ENCODE measurements around the gene KLHL29. TPM values are rescaled to one million over a fixed set of nuclear protein-coding genes. Genes with fewer than 3 reads are reported as not detected.

Gene KLHL29
- total and polyA plus RNA-seq, 2 of the 13 experiments (the other 11 are each of a cell fraction or from before 2014, with no cell fraction given) = 0.01 TPM; not detected in 1

DNA sequence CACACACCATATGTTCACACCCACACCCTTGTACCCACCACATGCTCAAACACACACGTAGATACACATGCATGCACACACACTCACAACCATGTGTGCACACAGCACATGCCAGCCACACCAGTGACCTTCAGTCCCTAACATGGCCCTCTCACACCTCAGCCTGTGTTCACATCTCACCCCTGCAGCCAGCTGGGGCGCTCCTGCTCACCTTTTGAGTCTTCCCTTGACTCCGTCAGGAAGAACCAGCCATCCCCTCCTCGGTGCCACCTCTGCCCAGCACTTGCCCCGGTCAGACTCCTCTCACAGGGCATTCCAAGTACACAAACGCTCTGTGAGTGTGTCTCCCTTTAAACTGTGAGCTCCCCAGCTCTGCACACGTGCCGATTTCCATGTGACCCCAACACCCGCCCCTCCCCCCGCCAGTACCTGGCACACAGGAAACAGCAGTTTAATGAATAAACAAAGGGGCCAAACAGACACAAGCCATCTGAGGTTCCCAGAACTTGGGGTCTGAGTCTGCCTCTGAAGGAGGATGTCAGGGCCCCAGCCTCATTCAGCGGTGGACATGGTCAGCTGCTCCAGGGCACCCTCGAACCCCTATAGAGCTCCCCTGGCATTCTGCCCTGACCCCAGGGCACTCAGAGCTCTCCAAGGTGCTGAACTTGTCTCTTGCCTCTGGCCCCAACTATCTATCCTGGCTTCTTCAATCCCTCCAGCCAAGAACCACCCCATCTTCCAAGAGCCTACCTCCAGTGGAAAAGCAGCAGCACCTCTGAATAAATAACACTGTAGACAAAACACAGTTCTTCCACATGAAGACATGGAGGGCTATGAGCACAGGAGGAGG, 289.1 kb downstream of the KLHL29 start (continued):
- TF ChIP-seq, protein P1, sequence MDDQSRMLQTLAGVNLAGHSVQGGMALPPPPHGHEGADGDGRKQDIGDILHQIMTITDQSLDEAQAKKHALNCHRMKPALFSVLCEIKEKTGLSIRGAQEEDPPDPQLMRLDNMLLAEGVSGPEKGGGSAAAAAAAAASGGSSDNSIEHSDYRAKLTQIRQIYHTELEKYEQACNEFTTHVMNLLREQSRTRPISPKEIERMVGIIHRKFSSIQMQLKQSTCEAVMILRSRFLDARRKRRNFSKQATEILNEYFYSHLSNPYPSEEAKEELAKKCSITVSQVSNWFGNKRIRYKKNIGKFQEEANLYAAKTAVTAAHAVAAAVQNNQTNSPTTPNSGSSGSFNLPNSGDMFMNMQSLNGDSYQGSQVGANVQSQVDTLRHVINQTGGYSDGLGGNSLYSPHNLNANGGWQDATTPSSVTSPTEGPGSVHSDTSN (CRISPR knock-in tag; IDR thresholded peaks at IDR 0.05; ENCODE audit: borderline replicate concordance) = 0 out of 2 replicates have a peak, but pooled peaks have one; percentile 41
- TF ChIP-seq SP5 (CRISPR knock-in tag; IDR thresholded peaks at IDR 0.05; ENCODE audit: borderline replicate concordance, low read depth) (no peak), ZNF761 (CRISPR knock-in tag; conservative IDR thresholded peaks at IDR 0.05) (no peak), SPEN (CRISPR knock-in tag; IDR thresholded peaks at IDR 0.05; ENCODE audit: low read depth) (no peak), ZNF772 (CRISPR knock-in tag; IDR thresholded peaks at IDR 0.05) (peak; percentile 51; the same call in 1 of the 2 replicates), PCBP1 (IDR thresholded peaks at IDR 0.05; ENCODE audit: borderline replicate concordance, low read depth, low read length) (no peak), NCOA1 (CRISPR knock-in tag; IDR thresholded peaks at IDR 0.05) (no peak), HDAC6 (IDR thresholded peaks at IDR 0.05; ENCODE audit: low read depth, low read length) (no peak), ZFP90 (CRISPR knock-in tag; IDR thresholded peaks at IDR 0.05; ENCODE audit: borderline replicate concordance) (0 out of 2 replicates have a peak, but pooled peaks have one; percentile 48), SIN3A (IDR thresholded peaks at IDR 0.05; ENCODE audit: borderline replicate concordance, low read depth, low read length) (no peak), ZNF296 (CRISPR knock-in tag; conservative IDR thresholded peaks at IDR 0.05) (no peak), ZNF33B (CRISPR knock-in tag; IDR thresholded peaks at IDR 0.05) (no peak), TARDBP (CRISPR knock-in tag; IDR thresholded peaks at IDR 0.05) (no peak), RXRB (CRISPR knock-in tag; IDR thresholded peaks at IDR 0.05; ENCODE audit: borderline replicate concordance) (peak; percentile 73), ZNF562 (CRISPR knock-in tag; IDR thresholded peaks at IDR 0.05; ENCODE audit: borderline replicate concordance) (no peak)
- TF ChIP-seq, protein P2, sequence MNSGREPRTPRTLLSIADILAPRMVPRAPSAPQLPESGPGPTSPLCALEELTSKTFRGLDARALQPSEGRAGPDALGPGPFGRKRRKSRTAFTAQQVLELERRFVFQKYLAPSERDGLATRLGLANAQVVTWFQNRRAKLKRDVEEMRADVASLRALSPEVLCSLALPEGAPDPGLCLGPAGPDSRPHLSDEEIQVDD (CRISPR knock-in tag; IDR thresholded peaks at IDR 0.05; ENCODE audit: borderline replicate concordance) = no peak
- TF ChIP-seq, protein P3, sequence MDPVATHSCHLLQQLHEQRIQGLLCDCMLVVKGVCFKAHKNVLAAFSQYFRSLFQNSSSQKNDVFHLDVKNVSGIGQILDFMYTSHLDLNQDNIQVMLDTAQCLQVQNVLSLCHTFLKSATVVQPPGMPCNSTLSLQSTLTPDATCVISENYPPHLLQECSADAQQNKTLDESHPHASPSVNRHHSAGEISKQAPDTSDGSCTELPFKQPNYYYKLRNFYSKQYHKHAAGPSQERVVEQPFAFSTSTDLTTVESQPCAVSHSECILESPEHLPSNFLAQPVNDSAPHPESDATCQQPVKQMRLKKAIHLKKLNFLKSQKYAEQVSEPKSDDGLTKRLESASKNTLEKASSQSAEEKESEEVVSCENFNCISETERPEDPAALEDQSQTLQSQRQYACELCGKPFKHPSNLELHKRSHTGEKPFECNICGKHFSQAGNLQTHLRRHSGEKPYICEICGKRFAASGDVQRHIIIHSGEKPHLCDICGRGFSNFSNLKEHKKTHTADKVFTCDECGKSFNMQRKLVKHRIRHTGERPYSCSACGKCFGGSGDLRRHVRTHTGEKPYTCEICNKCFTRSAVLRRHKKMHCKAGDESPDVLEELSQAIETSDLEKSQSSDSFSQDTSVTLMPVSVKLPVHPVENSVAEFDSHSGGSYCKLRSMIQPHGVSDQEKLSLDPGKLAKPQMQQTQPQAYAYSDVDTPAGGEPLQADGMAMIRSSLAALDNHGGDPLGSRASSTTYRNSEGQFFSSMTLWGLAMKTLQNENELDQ (CRISPR knock-in tag; IDR thresholded peaks at IDR 0.05; ENCODE audit: borderline replicate concordance) = no peak
- TF ChIP-seq, protein P4, sequence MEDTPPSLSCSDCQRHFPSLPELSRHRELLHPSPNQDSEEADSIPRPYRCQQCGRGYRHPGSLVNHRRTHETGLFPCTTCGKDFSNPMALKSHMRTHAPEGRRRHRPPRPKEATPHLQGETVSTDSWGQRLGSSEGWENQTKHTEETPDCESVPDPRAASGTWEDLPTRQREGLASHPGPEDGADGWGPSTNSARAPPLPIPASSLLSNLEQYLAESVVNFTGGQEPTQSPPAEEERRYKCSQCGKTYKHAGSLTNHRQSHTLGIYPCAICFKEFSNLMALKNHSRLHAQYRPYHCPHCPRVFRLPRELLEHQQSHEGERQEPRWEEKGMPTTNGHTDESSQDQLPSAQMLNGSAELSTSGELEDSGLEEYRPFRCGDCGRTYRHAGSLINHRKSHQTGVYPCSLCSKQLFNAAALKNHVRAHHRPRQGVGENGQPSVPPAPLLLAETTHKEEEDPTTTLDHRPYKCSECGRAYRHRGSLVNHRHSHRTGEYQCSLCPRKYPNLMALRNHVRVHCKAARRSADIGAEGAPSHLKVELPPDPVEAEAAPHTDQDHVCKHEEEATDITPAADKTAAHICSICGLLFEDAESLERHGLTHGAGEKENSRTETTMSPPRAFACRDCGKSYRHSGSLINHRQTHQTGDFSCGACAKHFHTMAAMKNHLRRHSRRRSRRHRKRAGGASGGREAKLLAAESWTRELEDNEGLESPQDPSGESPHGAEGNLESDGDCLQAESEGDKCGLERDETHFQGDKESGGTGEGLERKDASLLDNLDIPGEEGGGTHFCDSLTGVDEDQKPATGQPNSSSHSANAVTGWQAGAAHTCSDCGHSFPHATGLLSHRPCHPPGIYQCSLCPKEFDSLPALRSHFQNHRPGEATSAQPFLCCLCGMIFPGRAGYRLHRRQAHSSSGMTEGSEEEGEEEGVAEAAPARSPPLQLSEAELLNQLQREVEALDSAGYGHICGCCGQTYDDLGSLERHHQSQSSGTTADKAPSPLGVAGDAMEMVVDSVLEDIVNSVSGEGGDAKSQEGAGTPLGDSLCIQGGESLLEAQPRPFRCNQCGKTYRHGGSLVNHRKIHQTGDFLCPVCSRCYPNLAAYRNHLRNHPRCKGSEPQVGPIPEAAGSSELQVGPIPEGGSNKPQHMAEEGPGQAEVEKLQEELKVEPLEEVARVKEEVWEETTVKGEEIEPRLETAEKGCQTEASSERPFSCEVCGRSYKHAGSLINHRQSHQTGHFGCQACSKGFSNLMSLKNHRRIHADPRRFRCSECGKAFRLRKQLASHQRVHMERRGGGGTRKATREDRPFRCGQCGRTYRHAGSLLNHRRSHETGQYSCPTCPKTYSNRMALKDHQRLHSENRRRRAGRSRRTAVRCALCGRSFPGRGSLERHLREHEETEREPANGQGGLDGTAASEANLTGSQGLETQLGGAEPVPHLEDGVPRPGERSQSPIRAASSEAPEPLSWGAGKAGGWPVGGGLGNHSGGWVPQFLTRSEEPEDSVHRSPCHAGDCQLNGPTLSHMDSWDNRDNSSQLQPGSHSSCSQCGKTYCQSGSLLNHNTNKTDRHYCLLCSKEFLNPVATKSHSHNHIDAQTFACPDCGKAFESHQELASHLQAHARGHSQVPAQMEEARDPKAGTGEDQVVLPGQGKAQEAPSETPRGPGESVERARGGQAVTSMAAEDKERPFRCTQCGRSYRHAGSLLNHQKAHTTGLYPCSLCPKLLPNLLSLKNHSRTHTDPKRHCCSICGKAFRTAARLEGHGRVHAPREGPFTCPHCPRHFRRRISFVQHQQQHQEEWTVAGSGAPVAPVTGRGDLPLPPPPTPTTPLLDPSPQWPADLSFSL (CRISPR knock-in tag; IDR thresholded peaks at IDR 0.05) = no peak

Data from HepG2 (cell line).